Glutamatergic neuron (in vitro differentiated cells): Measurements from ENCODE around the gene ALMS1. TPM values are rescaled to one million over a fixed set of nuclear protein-coding genes. Genes with fewer than 3 reads are reported as not detected.

Experiments
- DNase-seq: peaks from one replicate; pipeline ENCODE4 v3.0.0; 2022
- H3K27ac Mint-ChIP-seq: one replicate; pipeline ENCODE4 v1.8.0; 2020; ENCODE audit warnings: mild to moderate bottlenecking, mixed read lengths, inconsistent platforms; ENCODE audit not compliant: unreplicated experiment
- H3K27me3 Mint-ChIP-seq: one replicate; pipeline ENCODE4 v1.8.0; 2020; ENCODE audit warnings: mild to moderate bottlenecking, moderate library complexity, mixed read lengths, inconsistent platforms; ENCODE audit not compliant: unreplicated experiment
- H3K36me3 Mint-ChIP-seq: one replicate; pipeline ENCODE4 v1.8.0; 2020; ENCODE audit warnings: mild to moderate bottlenecking, mixed read lengths, inconsistent platforms; ENCODE audit not compliant: unreplicated experiment
- H3K4me1 Mint-ChIP-seq: one replicate; pipeline ENCODE4 v1.8.0; 2020; ENCODE audit warnings: mild to moderate bottlenecking, low read depth, mixed read lengths, inconsistent platforms; ENCODE audit not compliant: unreplicated experiment
- H3K4me3 Mint-ChIP-seq: one replicate; pipeline ENCODE4 v1.8.0; 2020; ENCODE audit warnings: mild to moderate bottlenecking, mixed read lengths, inconsistent platforms; ENCODE audit not compliant: unreplicated experiment
- H3K9me3 Mint-ChIP-seq: one replicate; pipeline ENCODE4 v1.8.0; 2020; ENCODE audit warnings: mild to moderate bottlenecking, moderate library complexity, mixed read lengths, inconsistent platforms; ENCODE audit not compliant: unreplicated experiment
- CTCF ChIP-seq: fragments of 200-600 bp; sonication (generic); IDR thresholded peaks from one replicate; pipeline ENCODE4 v1.5.0; 2021; ENCODE audit not compliant: partially characterized antibody, unreplicated experiment
- total RNA-seq: library from RNA; stranded (reverse); fragmentation: NEBNext Ultra II Directional; extraction: Animal tissue kit (Norgen Biotek cat#: 25700); gene quantifications from one replicate; pipeline ENCODE4 v1.2.1, GENCODE V29; 2021; ENCODE audit not compliant: unreplicated experiment

The ALMS1 gene
- total RNA-seq, 1 donor from 2014 or later, result 50.5 TPM

GRCh38 chr2:73366060-73366459 lies 19.6 kb upstream of the ALMS1 start:
- Mint-ChIP-seq H3K4me3 (no peak overlapping the region), H3K27me3 (peaks cover 2% of the 10 kb centered on the region), H3K4me1 (no peaks in the 10 kb centered on the region), H3K36me3 (no peaks in the 10 kb centered on the region), H3K27ac (no peak overlapping the region), H3K9me3 (no peaks in the 10 kb centered on the region)
- DNase-seq, result no peak
- TF ChIP-seq CTCF, result no peak

DNA sequence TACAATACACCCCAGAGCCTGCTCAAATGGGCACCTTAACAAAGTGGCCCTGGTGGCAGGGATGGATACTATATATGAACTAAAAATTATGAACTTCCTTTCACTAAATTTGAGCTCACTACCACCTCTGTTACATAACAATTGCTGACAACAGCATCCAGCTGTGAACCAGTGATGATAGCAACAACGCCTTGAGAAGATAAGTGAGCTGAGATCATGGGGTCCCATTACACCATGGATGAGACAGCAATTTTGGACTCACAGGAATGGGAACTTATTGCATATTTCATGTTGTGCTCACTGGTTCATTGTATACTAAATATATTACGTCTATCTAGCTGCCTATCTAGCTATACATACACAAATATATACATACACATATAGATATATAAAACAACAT lies 16.9 kb upstream of the ALMS1 start:
- DNase-seq, result no peak
- Mint-ChIP-seq H3K9me3 (no peaks in the 10 kb centered on the region), H3K27me3 (peaks cover 2% of the 10 kb centered on the region), H3K4me1 (no peaks in the 10 kb centered on the region), H3K27ac (no peak overlapping the region), H3K4me3 (no peak overlapping the region), H3K36me3 (no peaks in the 10 kb centered on the region)
- TF ChIP-seq CTCF, result no peak

DNA sequence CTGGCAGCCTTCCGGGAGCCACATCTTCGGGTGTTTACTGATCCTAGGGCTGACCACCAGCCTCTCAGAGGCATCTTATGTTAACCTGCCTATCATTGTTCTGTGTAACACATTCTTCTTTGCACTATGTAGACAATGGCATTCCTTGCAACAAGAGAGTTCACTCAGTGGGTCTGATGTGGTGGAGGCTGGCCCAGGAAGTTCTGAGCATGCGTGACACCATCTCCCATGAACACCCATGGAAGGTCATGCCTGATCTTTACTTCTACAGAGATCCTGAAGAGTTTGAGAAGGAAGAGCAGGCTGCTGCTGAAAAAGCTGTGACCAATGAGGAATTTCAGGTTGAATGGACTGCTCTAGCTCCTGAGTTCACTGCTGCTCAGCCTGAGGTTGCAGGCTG lies 15.3 kb upstream of the ALMS1 start:
- no peak for DNase-seq
- H3K27me3 Mint-ChIP-seq, result peaks cover 4% of the 10 kb centered on the region
- no peaks in the 10 kb centered on the region for H3K36me3 Mint-ChIP-seq

GRCh38 chr2:73373344-73373743 lies 12.3 kb upstream of the ALMS1 start:
- Mint-ChIP-seq H3K27me3 (peaks cover 4% of the 10 kb centered on the region), H3K4me3 (no peak overlapping the region), H3K9me3 (no peaks in the 10 kb centered on the region), H3K27ac (no peak overlapping the region), H3K36me3 (no peaks in the 10 kb centered on the region), H3K4me1 (no peaks in the 10 kb centered on the region)
- no peak for TF ChIP-seq CTCF
- no peak for DNase-seq

More for the DNA sequence above, 15.3 kb upstream of the ALMS1 start:
- Mint-ChIP-seq H3K4me3 (no peak overlapping the region), H3K27ac (no peak overlapping the region), H3K9me3 (no peaks in the 10 kb centered on the region), H3K4me1 (no peaks in the 10 kb centered on the region)
- TF ChIP-seq CTCF, result no peak

DNA sequence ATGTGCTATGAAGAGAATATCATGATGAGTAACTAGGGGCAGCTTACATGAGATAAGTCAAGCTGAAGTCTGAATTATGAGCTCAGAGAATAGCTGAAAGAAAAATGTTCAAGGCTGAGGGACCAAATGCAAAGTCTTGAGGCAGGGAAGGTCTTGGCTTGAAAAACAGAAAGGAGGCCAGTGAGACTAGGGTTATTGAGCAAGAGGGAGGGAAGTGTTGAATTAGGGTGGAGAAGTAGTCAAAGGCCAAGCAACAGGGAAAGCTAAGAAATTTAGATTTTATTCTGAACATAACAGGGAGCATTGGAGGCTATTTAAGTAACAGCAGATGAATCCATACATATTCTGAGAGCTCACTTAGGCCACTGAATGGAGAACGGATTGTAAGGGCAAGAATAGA lies 11.4 kb upstream of the ALMS1 start:
- H3K4me1 Mint-ChIP-seq, result no peaks in the 10 kb centered on the region
- no peaks in the 10 kb centered on the region for H3K36me3 Mint-ChIP-seq
- H3K9me3 Mint-ChIP-seq, result no peaks in the 10 kb centered on the region
- DNase-seq, result no peak
- no peak overlapping the region for H3K4me3 Mint-ChIP-seq
- no peak for TF ChIP-seq CTCF
- peaks cover 4% of the 10 kb centered on the region for H3K27me3 Mint-ChIP-seq
- no peak overlapping the region for H3K27ac Mint-ChIP-seq
